ENCODE data around the gene PPP1R36.

DNA sequence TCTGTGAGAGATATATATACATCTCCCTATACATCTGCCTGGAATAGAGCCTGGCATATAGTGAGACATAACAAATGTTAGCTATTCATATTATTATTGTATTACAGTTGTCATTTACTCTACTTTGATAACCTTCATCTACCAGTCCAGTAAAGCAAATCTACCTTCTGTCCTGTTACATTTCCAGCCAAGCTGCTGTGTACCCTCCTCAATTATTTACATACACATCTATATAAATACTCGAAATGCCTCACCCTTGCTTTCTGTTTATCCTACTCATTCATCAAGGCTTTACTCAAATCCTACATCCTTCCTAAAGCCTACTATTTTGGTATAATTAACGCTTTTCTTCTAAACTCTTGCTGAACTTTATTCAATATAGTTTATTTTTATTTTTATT lies 36.5 kb upstream of the PPP1R36 start:
- TF ChIP-seq, protein P1, sequence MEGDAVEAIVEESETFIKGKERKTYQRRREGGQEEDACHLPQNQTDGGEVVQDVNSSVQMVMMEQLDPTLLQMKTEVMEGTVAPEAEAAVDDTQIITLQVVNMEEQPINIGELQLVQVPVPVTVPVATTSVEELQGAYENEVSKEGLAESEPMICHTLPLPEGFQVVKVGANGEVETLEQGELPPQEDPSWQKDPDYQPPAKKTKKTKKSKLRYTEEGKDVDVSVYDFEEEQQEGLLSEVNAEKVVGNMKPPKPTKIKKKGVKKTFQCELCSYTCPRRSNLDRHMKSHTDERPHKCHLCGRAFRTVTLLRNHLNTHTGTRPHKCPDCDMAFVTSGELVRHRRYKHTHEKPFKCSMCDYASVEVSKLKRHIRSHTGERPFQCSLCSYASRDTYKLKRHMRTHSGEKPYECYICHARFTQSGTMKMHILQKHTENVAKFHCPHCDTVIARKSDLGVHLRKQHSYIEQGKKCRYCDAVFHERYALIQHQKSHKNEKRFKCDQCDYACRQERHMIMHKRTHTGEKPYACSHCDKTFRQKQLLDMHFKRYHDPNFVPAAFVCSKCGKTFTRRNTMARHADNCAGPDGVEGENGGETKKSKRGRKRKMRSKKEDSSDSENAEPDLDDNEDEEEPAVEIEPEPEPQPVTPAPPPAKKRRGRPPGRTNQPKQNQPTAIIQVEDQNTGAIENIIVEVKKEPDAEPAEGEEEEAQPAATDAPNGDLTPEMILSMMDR (conservative IDR thresholded peaks at IDR 0.05 in 1 of 2, IDR thresholded peaks at IDR 0.05 in 1 of 2; ENCODE audit: low read depth in 1 of 2, low read length in 2 of 2), result no peak
- no peak for TF ChIP-seq EZH2 (IDR thresholded peaks at IDR 0.05; ENCODE audit: low read length, missing control alignments)

Data from fibroblast of lung (primary cell).